Measurements from ENCODE around the gene RAB5B.

The RAB5B gene, protein sequence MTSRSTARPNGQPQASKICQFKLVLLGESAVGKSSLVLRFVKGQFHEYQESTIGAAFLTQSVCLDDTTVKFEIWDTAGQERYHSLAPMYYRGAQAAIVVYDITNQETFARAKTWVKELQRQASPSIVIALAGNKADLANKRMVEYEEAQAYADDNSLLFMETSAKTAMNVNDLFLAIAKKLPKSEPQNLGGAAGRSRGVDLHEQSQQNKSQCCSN
- 46.0 to 109 reads per million in 2 experiments for total RNA-seq

DNA sequence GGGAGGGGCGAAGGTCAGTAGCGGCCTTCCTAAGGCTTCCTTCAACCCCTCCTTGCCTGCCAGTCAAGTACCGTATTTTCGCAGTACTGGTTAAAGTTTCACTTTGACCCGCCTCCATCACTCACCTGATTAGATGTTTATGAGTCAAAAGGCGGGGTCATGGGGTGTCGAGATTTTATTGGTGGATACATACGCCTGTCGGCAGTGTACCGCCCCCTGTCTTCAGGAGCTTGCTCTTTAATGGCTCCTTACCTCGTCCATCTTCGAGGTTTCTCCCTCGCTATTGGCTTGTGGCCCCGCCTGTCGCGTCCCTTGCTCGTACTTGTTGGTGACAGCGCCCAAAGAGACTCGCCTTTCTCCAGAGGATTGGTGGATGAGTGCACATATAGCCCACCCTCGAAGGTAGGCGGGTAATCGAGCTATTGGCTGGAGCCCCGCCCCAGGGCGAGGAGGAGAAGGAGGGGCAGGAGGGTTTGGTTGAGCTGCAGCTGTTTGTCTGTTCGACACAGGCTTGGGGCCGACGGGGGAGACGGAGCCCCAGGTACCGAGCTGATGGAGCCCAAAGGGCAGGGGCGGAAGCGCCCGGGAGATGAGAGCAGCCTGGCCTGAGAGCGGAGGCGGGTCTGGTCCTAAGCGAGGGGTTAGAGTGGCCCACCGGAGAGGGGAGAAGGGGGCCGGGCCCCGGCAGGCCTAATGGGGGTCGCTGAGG, at the start of gene RAB5B:
Gene RAB5B, plus strand, starts transcription at position 480 of the 709 bp plus-strand sequence. CDS start 12,883 bp downstream, outside the sequence.
- peak; percentile 96 for DNase-seq (ENCODE audit: low read depth)

DNA sequence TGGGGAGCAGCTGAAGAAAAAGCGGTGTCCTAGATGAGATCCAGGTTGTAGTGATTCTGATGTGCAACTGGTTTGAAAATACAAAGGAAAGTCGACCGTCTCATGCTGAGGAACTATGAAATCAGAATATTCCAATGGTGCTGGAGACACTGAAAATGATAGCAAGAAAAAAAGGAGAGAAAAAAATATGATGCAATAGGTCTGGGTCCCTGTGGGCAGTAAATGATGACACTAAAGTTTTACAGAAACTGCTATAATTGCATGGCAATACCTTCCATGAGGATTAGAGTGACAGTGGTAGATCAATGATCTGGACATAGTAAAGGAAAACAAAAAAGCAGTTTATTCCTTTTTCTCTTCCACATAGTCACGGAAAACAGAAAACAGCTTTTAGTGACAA, 48.5 kb upstream of the RAB5B start:
- DNase-seq (ENCODE audit: low read depth): no peak

DNA sequence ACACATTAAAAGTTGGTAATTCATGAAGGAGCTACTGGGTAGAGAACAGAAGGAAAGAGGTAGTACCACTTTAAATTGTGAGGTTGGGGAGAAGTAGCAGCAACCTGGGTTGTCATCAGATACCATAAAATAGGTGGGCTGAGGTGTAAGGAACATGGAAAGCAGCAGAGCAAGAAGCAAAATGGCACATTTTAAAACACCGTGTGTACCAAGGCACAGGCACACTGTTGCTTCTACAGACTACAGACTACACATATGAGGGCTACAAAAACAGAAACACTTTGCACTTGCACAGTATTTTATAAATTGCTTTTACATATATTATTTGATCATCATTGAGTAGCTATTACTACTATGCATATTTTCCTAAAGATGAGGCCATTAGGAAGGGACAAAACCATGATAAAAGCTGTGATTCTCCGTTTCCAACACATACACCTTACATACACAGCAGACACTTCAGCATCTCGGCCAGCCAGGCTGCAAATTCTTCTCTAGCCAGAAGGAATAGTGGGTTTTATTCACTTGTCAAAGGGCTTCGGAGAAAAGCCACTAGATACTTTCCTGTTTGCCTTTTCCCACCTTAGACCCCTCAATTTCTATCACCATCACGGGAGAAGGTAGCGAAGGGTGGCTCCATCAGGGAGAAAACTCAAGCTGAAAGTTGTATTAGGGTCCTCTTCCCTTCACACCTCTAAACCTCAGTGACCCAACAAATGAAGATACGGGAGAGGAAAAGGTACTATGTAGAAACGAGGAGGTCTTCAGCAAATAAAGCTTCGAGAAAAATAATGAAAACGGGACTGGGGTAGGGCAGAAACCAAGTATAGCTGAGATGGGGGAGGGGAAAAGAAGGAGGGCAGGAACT, 47.8 kb upstream of the RAB5B start:
- no peak for DNase-seq (ENCODE audit: low read depth)

DNA sequence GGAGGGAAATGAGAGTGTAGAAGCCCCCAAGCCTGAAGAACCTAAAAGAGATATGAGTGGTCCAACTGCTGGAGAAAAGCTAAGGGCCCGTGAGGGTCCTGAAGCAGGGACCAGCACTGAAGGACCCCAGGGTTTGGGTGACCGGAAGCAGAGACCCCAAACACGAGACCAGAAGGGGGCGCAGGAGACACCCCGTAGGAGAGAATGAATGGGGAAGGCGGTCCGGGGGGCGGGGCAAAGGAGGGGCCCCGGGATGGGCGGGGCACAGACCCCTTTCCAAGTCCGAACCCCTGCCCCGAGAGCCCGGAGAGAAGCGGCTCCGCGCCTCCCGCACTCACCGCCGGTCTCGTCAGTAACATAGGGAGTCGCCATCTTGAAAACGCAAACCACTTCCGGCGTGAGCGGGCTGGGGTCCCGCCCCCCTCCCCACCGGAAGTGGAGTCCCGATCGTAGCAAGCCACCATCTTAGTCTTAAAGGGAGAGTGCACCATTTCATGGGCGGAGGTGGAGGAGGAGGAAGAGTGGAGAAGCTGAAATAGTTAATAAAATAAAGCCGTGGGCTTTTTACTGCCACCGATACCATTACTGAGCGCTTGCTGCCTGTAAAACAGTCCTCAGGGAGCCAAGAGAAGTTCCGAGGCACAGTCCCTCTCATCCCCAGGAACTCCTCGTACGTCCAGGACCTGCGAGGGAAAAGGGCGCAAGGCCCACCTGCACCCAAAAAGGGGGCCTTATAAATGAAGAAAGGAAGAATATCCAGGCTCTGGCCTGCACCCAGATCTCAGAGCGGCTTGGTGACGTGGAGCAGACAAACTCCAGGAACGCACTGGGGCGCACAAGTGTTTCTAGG, 46.9 kb upstream of the RAB5B start:
- peak; percentile 85 for DNase-seq (ENCODE audit: low read depth)

DNA sequence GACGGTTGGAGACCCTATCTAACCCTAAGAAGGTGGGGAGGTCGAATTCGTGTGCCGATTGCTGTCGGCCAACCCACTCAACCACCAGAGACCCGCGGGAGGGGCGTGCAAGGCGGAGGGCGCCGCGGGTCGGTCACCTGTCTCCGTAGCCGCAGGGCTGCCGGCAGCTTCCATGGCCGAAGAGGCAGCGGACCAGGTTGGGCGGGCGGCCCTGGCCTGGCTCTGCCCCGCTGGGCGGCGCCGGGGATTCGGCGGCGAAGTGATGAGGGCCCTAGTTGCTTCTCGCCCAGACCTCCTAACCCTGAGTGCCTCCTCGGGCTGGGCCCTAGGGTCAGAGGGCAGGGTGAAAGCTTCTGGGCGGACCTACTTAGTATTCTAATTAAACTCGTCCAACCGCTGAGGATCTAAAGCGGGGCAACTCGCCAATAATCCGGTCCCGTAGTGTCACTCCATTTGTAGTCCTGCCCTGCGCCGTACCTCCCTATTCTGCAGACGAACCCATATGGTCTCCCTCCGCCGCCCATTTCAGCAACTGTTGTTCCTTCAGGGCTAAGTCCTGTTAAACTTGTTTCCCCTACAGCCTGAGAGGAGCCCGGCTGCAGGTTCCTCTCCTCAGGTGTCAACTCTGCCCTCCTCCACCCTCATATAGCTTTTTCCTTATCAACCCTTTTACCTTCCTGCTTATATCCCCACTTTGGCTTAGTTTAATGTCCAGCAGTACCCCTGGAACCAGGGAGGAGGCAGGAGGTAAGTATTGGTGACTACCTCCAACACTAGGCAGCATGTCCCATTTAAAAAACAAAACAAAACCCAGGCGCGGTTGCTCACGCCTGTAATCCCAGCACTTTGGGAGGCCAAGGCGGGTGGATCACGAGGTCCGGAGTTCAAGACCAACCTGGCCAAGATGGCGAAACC, 46.0 kb upstream of the RAB5B start, which contains the start of gene PYM1:
Gene PYM1, minus strand, starts transcription at position 307 of the 915 bp plus-strand sequence. Its CDS starts 133 bp downstream, at position 174.
- DNase-seq (ENCODE audit: low read depth): peak; percentile 42

DNA sequence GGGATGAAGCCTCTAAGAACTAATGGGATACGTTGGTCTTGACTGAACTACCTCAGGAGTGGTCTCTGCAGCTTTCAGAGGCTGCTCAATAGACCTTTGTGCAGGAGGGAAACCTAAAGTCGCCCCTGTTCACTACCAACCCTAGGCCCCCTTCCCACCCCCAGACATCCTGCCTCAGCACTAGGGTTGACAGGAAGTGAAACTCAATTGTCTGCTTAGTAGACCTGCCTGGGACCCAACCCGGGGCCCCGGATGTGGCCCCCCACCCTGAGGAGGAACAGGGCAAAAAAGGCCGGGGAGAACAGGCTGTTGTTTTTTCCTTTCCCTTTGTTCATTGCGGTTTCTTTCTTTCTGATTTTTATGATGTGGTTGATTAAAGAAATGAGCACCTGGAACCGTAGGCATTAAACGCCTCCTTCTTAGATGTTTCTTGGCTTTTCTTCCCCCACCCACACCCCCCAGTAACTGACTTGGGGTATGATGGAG, 44.5 kb upstream of the RAB5B start:
- DNase-seq (ENCODE audit: low read depth): peak; percentile 87

DNA sequence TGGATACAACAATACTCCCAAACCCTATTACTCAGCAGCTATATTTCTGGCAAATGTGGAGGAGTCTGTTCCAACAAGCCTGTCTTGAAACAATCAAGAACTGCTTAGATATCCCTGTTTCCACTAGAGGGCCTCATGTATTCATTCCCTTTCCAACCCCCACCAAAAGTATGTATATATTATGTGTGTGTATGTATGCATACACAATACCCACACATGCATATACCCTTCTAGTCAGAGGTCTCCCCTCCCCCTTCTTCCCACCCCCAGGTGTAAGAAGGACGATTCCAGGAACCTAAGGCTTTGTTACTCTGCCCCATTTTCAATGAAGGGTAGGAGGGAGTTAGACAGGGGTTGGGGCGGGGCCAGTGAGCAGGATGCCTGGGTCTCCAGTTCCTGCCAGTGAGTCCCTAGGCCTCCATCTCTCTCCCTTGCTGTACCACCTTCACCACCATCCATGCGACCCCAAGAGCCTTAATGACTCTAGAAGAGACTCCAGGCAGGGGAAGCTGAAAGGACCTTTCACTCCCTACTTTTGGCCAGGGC, 43.0 kb upstream of the RAB5B start, which contains the start of gene DGKA:
Gene DGKA, plus strand, starts transcription at position 392 of the 546 bp plus-strand sequence. CDS start 5,342 bp downstream, outside the sequence.
- peak; percentile 60 for DNase-seq (ENCODE audit: low read depth)

DNA sequence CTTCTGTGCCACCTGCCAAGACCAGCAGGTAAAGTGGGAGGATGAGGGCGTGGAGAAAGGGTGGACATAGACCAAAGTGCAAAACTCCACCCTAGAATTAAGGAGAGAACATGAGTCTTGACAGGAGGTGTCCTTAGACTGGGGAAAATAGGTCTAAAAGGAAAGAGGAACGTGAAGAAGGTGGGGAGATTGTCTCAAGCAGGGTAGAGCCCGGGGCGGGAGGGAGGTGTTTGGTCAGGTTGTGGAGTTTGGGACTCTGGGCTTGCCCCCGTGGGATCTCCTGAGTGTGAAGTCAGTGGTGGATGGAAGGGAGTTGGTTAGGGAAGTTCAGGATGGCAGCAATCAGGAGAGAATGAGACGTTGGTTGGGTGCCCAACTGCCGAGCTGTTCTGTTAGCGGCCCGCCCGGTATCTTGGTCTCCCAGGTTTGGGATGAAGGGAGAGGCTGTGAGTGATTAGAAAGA, 42.5 kb upstream of the RAB5B start:
- no peak for DNase-seq (ENCODE audit: low read depth)

DNA sequence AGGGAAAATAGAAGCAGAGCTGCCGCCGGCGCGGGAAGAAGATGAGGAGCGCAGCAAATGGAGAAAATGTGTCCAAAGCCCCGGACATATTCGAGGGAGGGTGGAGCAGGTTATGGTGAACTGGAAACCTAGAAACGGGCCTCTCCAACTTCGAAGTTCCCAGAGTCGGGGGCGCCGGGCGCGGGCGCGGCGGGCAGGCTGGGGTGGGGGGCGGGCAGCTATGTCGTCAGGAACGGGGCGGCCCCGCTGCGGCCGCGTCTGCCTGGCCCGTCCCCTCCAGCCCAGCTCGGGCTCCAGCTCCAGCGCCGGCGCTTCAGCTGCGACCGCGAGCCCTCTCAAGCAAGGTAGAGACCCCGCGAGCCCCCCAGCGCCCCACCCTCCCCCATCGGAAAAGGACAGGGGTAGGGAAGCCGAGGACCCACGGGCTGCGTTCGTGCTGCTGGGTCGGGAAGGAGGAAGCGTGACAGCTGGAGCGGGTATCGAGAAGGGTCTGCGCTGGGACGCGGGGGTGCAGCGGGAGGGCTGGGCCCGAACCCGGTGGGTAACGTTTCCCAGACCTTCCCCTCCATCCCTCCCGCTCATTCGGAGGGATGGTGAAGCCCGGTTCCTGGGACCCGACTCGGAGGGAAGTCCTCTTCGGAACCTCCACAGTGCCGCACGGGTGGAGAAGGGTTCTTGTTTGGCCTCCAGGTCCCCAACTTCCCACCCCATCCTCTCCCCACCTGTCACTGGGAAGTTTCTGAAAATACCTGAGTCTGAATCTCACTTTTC, 41.9 kb upstream of the RAB5B start:
- DNase-seq (ENCODE audit: low read depth): peak; percentile 19

DNA sequence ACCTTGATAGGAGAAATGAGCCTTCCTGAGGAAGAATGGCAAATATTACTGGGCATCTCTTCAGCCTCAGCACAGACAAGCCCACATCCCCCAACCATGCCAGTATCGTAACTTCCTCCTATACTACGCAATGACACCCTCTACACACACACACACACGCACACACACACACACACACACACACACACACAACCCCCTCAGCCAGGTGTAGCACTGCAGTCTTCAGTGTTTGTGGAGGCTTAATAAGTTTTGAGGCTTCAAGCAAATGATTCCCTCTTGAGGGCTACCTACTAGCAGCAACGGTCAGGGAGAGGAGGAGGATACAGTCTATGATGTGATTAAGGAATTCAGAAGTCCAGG, 41.3 kb upstream of the RAB5B start:
- DNase-seq (ENCODE audit: low read depth): peak; percentile 24

DNA sequence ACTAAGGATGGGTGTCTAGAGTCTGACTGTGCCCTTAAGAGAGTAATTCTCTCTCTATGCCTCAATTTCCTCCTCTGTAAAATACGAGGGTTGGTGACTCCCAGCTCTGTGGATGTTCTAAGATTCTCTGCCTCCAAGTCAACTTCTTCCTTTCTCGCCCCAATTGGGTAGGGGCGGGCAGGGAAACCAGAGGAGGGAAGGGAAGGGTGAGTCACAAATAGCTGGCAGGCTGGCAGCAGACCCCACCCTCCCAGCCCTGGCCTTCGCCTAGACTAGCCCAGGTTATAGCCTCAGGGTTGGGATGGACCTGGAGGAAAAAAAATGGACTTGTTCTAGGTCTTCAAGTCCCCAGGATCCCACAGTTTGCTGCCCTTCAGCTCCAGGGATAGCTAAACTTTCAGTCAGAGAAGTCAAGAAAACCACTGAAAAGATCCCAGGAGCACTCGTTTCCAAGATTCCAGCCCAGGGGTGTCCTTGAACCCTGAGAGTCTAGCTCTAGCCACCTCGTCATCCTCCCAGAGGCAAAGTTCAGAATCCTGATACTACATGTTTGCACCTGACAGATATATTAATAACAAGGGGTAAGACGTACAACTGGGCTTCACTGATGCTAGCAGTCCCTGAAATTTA, 40.6 kb upstream of the RAB5B start:
- DNase-seq (ENCODE audit: low read depth): no peak

DNA sequence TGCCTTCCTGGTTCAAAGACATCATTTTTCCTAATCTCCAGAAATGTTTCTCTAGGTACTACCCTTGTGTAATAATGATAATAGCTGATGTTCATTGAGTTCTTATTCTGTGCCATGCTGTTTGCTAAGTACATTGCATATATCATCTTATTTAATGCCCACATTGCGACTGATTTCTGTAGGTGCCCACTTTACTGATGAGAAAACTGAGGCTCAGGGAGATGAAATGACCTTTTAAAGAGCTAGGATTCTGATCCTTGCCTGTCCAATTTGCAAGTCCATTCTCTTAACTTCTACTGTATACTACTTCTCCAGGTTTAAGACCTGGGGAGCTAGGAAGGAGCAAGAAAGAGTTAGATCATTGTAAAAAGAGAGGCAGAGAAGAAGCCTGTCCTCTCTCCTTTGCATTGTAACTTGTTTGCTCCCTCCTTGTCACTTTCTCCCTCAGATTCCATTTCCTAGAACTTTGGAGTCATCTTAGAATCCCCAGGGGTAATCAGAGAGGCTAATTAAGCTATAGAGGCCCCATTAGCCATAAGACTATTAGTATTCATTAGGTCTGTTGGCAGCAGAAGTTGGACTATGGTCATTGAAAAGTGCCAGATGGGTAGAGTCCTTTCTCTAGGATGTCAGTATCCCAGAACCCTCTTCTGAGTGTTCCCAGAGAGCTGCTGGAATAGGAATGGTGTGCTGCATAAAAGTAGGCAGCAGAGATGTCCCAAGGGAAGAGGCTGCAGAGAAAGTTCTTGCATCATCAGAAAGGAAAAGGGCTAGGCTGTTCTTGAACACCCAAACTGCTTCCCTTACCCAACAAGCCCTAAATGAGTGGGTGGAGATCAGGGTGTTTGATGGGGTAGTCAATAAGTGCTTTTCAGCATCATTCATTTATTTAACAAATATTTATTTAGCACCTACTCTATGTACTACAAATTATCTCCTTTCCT, 39.8 kb upstream of the RAB5B start:
- no peak for DNase-seq (ENCODE audit: low read depth)

DNA sequence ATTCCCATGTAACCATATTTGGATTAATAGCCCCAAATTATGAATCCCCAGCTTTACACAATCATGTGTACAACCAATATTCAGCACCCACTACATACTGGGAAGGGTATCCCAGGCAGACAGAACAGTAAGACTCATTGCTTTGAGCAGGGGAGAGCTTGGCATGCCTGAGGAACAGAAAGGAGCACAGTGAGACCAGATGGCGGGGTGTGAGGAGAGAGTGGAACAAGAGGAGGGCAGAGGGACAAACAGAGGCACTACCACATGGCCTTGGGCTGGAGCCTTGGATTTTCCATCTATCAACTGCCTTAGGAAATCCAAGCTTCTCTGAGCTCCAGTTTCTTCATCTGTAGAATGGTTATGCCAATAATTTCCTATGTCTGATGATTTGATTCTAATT, 39.1 kb upstream of the RAB5B start:
- DNase-seq (ENCODE audit: low read depth): no peak

DNA sequence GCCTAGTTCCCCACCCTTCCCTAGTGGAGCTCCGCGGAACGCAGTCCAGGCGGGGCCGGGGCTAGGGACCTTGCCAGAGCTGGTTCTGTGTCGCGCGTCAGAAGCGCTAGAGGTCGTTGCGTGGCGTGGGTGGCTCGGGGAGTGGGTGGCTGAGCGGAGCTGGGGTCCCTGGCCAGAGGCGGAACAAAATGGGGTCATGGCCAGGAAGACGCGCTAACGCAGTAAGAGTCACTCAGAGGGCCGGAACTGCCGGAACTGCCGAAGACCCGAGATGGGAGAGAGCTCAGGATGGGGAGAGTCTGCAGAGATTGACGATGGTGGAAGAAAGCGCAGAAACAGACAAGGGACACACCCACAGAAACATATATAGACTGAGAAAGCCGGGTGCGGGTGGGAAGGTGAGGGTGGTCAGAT, 38.1 kb upstream of the RAB5B start:
- DNase-seq (ENCODE audit: low read depth): no peak

DNA sequence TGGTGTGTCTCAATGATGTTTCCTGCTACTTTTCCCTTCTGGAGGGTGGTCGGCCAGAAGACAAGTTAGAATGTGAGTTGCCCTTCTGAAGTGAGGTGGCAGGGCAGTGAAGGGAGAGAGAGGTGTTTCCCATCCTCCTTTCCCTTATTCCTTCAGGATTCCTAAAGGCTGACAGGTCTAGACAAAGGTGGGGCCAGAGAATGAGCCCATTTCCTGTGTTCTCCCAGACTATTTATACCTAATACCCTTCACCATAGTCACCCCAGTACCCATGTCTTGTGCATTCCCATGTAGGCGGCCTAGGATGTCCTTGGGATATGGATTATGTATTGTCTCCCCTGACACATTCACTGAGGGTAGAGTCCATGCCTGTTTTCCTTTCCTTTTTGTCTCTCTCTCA, 35.9 kb upstream of the RAB5B start:
- DNase-seq (ENCODE audit: low read depth): no peak

DNA sequence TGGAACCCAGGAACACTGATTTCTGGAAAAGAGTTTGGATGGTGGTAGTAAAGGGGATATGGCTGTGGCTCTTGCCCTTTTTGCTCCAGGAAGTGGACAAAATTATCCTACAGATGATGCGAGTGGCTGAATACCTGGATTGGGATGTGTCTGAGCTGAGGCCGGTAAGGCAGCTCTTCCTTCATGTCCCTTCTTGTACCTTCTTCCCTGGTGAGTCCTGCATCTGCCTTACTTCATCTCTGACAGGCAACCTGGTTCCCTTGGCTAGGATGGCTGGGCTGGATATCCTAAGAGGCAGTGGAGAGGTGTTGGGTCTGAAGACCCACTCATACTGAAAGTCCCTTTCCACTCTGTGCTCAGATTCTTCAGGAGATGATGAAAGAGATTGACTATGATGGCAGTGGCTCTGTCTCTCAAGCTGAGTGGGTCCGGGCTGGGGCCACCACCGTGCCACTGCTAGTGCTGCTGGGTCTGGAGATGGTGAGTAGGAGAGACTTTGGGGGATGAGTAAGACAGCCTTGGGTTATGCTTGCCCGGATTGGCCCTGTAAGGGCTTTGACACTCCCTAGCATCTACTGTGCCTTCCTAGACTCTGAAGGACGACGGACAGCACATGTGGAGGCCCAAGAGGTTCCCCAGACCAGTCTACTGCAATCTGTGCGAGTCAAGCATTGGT, 34.9 kb upstream of the RAB5B start:
- DNase-seq (ENCODE audit: low read depth): no peak

Data from T follicular helper cell (primary cell).